Activated CD4-positive, alpha-beta T cell treated with anti-CD3 and anti-CD28 coated beads, Interleukin-2, amount 50 U/mL, for 4 hours (primary cell): Measurements from ENCODE around the gene NTRK3.
"Not testable (repeated sequence)": the region's sequence is repeated elsewhere in the genome, so short reads cannot be mapped to it uniquely, and the experiment has no call there.

Experiments used
- DNase-seq, 2 experiments: peaks; one replicate each; pipeline ENCODE4 v3.0.0-alpha.2; 2020

The NTRK3 gene

GRCh38 chr15:88115486-88116152 is 140.9 kb downstream of the NTRK3 start:
- DNase-seq: no peak

DNA sequence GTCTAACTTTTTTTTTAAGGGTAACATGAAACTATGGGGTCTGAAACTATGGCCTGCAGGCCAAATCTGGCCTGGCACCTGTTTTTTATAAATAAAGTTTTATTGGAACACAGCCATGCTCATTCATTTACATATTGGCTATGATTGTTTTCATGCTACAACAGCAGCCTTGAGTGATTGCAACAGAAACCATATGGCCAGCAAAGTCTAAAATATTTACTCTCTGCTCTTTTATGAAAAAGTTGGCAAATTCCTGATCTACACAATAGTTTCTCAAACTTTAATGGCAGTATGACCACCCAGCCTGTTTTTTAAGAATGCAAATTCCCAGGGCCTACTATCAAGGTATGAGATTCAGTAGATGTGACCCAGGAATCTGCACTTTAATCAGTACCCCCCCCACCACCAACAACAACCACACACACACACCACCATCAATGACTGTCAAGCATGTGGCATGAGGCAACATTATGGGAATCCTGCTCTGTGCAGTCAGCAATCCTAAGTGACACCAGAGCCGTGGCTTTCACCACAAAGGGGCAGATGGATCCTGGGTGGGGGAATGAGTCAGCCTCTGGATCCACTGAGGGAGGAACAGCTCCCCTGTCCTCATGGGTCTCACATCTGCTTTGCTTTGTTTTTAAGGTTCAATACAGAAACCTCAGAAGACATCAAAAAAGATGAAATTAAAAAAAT is 142.8 kb downstream of the NTRK3 start:
- no peak for DNase-seq

GRCh38 chr15:88108991-88109390 is 147.5 kb downstream of the NTRK3 start:
- no peak for DNase-seq

GRCh38 chr15:88108477-88108876 is 148.1 kb downstream of the NTRK3 start:
- no peak for DNase-seq

GRCh38 chr15:88106074-88106473 is 150.5 kb downstream of the NTRK3 start:
- no peak for DNase-seq

DNA sequence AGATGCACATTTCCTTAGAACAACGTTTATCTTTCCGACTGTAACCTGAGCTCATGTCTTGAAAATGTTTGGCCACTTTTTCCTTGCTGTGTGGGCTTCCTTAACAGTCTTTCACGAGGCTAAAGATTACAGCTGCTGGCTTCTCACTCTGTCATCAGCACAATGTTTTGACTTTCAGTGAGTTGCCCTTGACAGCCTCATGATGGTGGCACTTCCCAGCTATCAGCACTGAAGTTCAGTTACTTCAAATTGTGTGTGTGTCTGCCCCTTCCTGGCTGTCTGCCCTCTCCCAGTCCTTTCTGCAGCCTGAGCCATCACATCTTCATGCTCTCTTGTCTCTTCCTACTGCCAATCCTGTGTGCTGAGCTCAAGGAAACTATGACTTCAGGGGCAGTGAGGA is 152.2 kb downstream of the NTRK3 start:
- no peak for DNase-seq

GRCh38 chr15:88100181-88100580 is 156.4 kb downstream of the NTRK3 start:
- DNase-seq: no peak

DNA sequence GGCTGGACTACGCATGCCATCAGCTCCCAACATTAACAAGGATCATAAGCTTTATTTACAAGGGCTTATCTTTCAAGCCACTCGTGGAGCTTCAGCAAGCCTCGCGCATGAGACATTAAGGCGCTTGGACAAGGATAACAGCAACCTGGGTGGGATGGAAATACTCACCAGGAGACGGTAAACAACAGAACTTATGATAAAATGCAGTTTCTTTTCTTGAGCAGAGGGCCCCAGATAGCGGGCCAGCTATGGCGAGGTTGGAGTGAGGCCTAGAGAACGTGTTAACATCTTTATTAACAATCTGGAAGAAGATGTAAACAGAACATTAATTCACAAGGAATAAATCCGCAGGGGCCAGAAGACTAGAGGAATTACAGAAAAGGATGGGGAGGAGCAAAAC is 158.2 kb downstream of the NTRK3 start:
- DNase-seq: no peak

GRCh38 chr15:88091444-88092016 is 165.0 kb downstream of the NTRK3 start:
- no peak for DNase-seq

DNA sequence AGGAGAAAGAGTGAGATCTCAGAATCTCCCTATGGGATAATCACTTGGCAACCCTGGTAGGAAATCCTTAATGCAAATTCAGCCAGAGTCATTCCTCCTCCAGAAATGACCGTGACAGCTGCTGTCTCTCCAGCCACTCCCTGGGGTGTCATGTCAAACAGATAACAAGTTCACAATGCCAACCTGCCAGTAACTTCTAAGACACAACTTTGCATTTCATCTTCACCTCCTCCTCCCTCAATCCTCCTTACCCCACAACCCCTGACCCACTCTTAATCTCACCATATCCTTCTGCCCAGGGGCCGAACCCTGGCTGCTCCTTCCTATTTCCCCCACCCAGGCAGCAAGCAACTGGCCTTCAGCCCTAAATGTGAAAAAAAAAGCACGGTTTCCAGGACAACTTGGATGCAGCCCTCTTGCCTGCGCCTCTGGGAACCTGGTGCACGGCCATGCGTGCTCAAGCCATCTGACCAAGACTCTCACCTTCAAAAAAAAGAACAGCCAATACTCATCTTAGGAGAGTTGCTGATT is 166.0 kb downstream of the NTRK3 start:
- DNase-seq: no peak

GRCh38 chr15:88089731-88090130 is 166.8 kb downstream of the NTRK3 start:
- DNase-seq: no peak

- no peak for DNase-seq
These were observed 167.4 kb downstream of the NTRK3 start for GRCh38 chr15:88089024-88089620.

GRCh38 chr15:88083811-88084760 is 172.5 kb downstream of the NTRK3 start:
- DNase-seq: no peak

GRCh38 chr15:88080616-88081015 is 175.9 kb downstream of the NTRK3 start:
- DNase-seq: no peak

DNA sequence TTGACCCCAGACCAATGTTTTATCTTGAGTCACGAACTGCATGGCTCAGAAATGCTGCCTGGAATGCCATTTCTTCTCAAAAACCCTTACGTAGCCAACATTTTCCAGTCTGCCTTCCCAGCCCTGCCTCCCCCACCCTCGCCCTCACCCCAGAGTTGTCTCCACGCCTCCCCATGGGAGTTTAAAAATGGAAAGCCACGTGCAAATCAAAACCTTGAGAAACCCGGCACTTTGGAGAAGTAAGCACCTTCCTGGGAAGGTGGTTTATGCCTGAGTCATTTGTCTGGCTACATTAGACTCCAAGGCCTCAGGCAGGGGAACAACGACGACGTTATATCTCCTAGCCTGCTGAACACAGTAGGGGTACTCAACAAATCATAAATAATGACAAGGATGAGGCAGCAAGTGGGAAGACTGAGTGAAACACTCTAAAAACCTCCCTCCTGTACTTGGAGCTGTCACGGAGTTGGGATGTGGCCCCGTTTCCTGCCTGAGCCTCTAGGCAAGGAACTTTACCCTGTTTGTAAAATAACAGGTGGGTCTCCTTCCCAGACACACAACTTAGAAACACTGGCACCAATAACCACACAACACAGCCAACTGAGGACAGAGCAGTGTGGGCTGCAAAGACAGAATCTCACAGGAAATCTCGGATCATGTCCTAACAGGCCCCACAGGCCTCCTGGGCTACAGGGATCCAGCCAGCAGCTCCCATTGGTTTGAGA is 179.1 kb downstream of the NTRK3 start:
- no peak for DNase-seq

DNA sequence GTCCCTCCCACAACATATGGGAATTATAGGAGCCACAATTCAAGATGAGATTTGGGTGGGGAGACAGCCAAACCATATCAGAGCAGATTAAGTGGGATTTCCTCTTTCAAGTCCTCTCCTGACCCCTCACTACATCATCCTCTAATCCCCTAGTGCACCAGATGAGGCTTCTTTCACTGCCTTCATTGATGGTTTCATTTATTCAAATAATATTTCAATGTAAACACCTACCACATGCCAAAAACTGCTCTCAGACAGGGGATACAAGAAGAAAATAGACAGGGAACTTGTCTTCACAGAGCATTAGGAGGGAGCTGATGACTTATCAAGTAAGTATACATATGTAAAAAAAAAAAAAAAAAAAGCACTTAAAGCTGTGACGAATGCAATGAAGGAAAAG is 180.2 kb downstream of the NTRK3 start:
- no peak for DNase-seq

DNA sequence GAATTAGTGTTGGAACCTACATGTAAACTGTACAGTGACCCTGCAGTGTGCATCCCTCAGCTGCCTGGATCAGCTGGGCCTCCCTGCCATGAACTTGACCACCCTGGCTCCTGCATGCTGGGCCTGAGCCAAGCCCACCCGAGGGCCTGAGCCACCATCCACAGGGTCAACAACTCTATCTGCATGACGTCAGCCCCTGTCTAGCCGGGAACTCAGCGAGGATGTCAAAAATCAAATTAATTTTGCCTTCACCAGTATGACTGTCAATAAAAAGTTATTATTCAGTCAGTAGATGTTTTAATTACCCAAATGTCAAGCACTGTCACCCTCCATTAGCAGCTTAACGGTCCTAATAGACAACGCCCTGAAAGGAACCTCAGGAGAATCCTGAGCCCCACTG is 181.4 kb downstream of the NTRK3 start:
- no peak for DNase-seq

DNA sequence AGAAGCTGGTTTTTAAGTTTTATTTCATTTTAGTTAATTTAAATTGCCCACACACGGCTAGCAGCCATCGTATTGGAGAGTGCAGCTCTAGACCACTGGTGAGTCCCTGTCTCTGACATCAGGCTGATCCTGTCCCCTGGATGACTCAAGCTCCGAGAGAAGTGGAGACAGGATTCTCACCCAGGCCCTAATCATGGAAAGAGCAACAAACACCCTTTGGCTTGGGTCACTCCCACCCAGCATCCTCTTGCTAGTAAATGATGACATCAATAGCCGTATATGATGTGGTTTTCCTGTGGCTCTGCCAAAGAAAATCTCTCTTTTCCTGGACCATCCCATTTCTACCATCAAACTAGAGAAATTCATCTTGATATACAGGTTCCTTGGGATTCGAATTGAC is 182.2 kb downstream of the NTRK3 start:
- DNase-seq: no peak

DNA sequence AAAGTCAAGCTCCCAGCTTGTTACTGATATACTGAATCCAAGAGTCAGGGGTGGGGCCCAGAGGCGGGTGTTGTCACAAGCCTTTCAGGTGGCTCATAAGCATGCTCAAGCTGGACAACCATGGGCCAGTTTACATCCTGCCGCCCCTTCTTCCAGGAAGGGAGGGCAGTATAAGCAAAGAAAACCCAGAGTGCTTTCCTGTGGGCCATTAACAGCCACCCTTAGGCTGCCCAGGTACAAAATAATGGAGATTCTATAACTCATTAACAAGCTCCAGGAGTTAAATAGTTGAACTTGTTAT is 183.2 kb downstream of the NTRK3 start:
- no peak for DNase-seq

- no peak for DNase-seq
These were observed 183.7 kb downstream of the NTRK3 start for GRCh38 chr15:88072598-88073390.

- DNase-seq: not testable (repeated sequence)
These were observed 184.4 kb downstream of the NTRK3 start for GRCh38 chr15:88072133-88072532.
